ENCODE results near the gene ALDH3B1. TPM values are rescaled to one million over a fixed set of nuclear protein-coding genes. Genes with fewer than 3 reads are reported as not detected.

The ALDH3B1 gene
- total RNA-seq, 1 donor from 2014 or later, result 1.7 TPM

GRCh38 chr11:68011051-68011943, 1.2 kb downstream of the ALDH3B1 start:
- H3K4me1 Mint-ChIP-seq (ENCODE audit: unreplicated experiment), result peaks cover 35% of the 10 kb centered on the region
- H3K27ac Mint-ChIP-seq, result peak overlapping the region; percentile 71
- H3K27me3 Mint-ChIP-seq, result no peaks in the 10 kb centered on the region
- H3K9me3 Mint-ChIP-seq, result no peaks in the 10 kb centered on the region
- DNase-seq (ENCODE audit: extremely low spot score, unreplicated experiment), result no peak
- TF ChIP-seq CTCF (conservative IDR thresholded peaks at IDR 0.05), result no peak
- H3K4me3 Mint-ChIP-seq, result no peak overlapping the region
- H3K36me3 Mint-ChIP-seq, result no peaks in the 10 kb centered on the region

DNA sequence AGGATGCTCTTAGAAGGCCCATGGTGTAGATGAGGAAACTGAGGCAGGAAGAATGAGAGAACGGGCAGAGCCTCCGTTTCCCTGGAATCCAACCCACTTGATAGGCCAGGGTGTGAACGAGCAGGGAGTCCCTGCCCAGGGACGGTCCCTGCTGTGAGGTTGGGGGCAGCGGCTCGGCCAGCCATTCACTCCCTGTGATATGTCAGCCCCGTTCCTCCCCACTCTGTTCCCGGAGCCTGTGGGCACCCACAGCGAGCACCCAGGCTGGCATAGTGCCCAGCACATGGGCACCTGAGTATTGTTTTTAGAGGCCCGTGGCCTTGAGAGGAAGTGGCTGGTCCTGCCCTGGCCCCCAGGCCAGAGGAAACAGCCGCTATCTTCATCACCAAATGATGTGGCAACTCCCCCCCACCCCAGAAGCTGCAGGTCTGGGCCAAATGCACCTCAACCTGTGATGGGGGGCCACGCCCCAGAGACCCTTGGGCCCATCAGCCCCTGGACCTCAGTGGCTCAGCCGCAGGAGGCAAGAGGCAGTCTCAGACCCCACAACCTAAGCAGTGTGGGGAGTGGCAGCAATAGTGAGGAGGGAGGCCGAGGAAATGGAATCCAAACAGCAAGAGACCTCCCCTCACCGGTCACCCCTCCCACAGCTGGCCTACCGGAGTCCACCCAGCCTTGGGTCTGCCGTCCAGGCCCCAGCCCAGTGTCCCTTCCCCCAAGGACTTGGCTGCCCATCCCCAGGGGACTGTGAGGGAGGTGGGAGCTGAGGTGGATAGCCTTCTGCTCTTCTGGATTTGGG, 2.1 kb downstream of the ALDH3B1 start:
- peaks cover 41% of the 10 kb centered on the region for H3K4me1 Mint-ChIP-seq (ENCODE audit: unreplicated experiment)
- no peak for TF ChIP-seq CTCF (conservative IDR thresholded peaks at IDR 0.05)
- DNase-seq (ENCODE audit: extremely low spot score, unreplicated experiment), result no peak
- H3K27ac Mint-ChIP-seq, result peak overlapping the region; percentile 91
- no peaks in the 10 kb centered on the region for H3K27me3 Mint-ChIP-seq
- no peaks in the 10 kb centered on the region for H3K36me3 Mint-ChIP-seq
- H3K4me3 Mint-ChIP-seq, result no peak overlapping the region
- H3K9me3 Mint-ChIP-seq, result no peaks in the 10 kb centered on the region

DNA sequence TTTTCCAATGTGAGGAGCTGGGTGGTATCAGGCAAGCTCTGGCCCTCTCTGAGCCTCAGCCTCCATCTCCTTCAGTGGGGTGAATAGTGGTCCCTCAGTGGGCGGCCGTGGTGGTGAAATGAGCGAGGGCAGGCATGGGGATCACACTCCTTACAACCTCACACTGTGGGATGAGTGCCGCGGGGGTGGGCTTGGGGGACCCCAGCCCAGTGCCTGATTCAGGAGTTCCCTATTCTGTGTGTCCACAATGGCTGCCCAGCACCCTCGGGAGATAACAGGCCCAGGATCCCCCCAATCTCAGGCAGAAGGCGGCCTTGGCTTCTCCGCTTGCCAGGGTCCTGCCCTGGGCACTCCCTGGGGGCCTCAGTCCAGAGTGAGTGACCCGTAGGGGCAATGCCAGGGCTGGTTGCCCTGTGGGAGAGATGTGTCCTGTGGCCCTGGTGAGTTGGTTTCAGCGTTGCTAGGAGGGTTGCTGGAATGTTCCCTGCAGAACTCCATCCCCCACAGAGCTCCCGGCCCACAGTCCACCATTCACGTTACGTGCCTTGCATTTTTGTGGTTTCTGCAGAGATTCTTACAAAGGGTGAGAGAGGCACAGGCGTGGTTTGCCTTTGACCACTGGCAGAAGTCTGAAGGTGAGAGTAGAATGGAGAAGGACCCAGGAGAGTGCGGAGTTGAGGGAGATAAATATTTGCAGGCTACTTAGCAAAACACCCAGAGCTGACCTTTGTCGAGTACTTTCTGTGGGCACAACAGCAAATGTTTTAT, 2.9 kb downstream of the ALDH3B1 start:
- Mint-ChIP-seq H3K9me3 (no peaks in the 10 kb centered on the region), H3K4me3 (peak overlapping the region; percentile 55), H3K27me3 (no peaks in the 10 kb centered on the region), H3K4me1 (ENCODE audit: unreplicated experiment) (peaks cover 47% of the 10 kb centered on the region), H3K27ac (peak overlapping the region; percentile 91), H3K36me3 (no peaks in the 10 kb centered on the region)
- no peak for DNase-seq (ENCODE audit: extremely low spot score, unreplicated experiment)
- TF ChIP-seq CTCF (conservative IDR thresholded peaks at IDR 0.05), result no peak

GRCh38 chr11:68013611-68014156, 3.6 kb downstream of the ALDH3B1 start:
- no peaks in the 10 kb centered on the region for H3K27me3 Mint-ChIP-seq
- TF ChIP-seq CTCF (conservative IDR thresholded peaks at IDR 0.05), result no peak
- H3K4me1 Mint-ChIP-seq (ENCODE audit: unreplicated experiment), result peaks cover 49% of the 10 kb centered on the region
- H3K9me3 Mint-ChIP-seq, result no peaks in the 10 kb centered on the region
- H3K27ac Mint-ChIP-seq, result peak overlapping the region; percentile 91
- H3K4me3 Mint-ChIP-seq, result peak overlapping the region; percentile 55
- DNase-seq (ENCODE audit: extremely low spot score, unreplicated experiment), result no peak
- no peaks in the 10 kb centered on the region for H3K36me3 Mint-ChIP-seq

Data from type B pancreatic cell (in vitro differentiated cells).